Effector memory CD8-positive, alpha-beta T cell (primary cell): ENCODE measurements around the gene ZNF677.
A peak's percentile ranks its signal among the peaks of the same experiment; 100 is the strongest.
"Not testable (repeated sequence)": the region's sequence is repeated elsewhere in the genome, so short reads cannot be mapped to it uniquely, and the experiment has no call there.

Source experiments
- ATAC-seq: fragments of 150-1000 bp; cut with Tn5 transposase; replicated peaks from 2 replicates; pipeline ENCODE4 v1.10.0; 2021; ENCODE audit warnings: mild to moderate bottlenecking, moderate library complexity
- DNase-seq, 3 experiments: peaks; one replicate each; pipeline ENCODE4 v3.0.0; 2021
- H3K27ac Mint-ChIP-seq, 2 donors: one replicate each; pipeline ENCODE4 v1.8.0; 2022; ENCODE audit warnings: mild to moderate bottlenecking in 2 of 2, mixed read lengths in 2 of 2, moderate library complexity in 2 of 2
- H3K27me3 Mint-ChIP-seq, 2 donors: one replicate each; pipeline ENCODE4 v1.8.0; 2022; ENCODE audit warnings: mixed read lengths in 2 of 2
- H3K36me3 Mint-ChIP-seq: one replicate; pipeline ENCODE4 v1.8.0; 2022; ENCODE audit warnings: mild to moderate bottlenecking, moderate library complexity, mixed read lengths; ENCODE audit not compliant: insufficient read depth
- H3K4me1 Mint-ChIP-seq, 2 donors: one replicate each; pipeline ENCODE4 v1.8.0; 2022; ENCODE audit warnings: low read depth in 2 of 2, mixed read lengths in 2 of 2
- H3K4me3 Mint-ChIP-seq, 2 donors: one replicate each; pipeline ENCODE4 v1.8.0; 2022; ENCODE audit warnings: mild to moderate bottlenecking in 2 of 2, mixed read lengths in 2 of 2, moderate library complexity in 2 of 2
- H3K9me3 Mint-ChIP-seq, 2 donors: one replicate each; pipeline ENCODE4 v1.8.0; 2022; ENCODE audit warnings: mixed read lengths in 2 of 2

ZNF677 gene

GRCh38 chr19:53237114-53237777 lies 17.4 kb downstream of the ZNF677 start:
- Mint-ChIP-seq H3K4me3 (no peak overlapping the region), H3K36me3 (peaks cover 9% of the 10 kb centered on the region), H3K9me3 (peaks cover 17 to 54% of the 10 kb centered on the region in 2 donors), H3K27ac (no peak overlapping the region), H3K27me3 (no peaks in the 10 kb centered on the region), H3K4me1 (no peaks in the 10 kb centered on the region)
- ATAC-seq, result no peak
- DNase-seq, result no peak

- no peaks in the 10 kb centered on the region for H3K27me3 Mint-ChIP-seq
- no peak overlapping the region for H3K4me3 Mint-ChIP-seq
- ATAC-seq (no peak), DNase-seq (no peak)
- no peak overlapping the region for H3K27ac Mint-ChIP-seq
- H3K9me3 Mint-ChIP-seq, result peaks cover 13 to 28% of the 10 kb centered on the region in 2 donors
- no peaks in the 10 kb centered on the region for H3K36me3 Mint-ChIP-seq
- H3K4me1 Mint-ChIP-seq, result no peaks in the 10 kb centered on the region
Observed at GRCh38 chr19:53224606-53225005, 30.1 kb downstream of the ZNF677 start.

DNA sequence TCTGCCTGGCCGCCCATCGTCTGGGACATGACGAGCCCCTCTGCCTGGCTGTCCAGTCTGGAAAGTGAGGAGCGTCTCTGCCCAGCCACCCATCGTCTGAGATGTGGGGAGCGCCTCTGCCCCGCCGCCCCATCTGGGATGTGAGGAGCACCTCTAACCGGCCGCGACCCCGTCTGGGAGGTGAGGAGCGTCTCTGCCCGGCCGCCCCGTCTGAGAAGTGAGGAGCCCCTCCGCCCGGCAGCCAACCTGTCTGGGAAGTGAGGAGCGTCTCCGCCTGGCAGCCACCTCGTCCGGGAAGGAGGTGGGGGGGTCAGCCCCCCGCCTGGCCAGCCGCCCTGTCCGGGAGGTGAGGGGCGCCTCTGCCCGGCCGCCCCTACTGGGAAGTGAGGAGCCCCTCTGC lies 32.0 kb downstream of the ZNF677 start:
- H3K4me3 Mint-ChIP-seq, H3K36me3 Mint-ChIP-seq: not testable (repeated sequence)

DNA sequence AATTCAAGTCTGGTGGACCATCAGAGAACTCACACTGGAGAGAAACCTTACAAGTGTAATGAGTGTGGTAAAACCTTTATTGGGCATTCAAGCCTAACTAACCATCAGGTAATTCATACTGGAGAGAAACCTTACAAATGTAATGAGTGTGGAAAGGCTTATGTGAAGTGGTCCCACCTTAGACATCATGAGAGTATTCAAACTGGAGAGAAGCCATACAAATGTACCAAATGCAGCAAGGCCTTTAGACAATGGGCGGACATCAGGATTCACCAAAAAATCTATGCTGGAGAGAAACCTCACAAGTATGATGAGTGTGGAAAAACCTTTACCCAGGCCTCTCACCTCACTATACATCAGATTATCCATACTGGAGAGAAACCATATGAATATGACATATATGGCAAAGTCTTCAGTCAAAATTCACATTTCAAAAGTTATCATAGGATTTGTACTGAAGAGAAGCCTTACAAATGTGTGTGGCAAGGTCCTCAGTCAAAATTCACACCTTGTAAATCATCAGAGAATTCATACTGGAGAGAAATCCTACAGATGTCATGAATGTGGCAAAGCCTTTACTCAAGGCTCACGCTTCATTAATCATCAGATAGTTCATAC lies 41.9 kb downstream of the ZNF677 start:
- peaks cover 23% of the 10 kb centered on the region for H3K36me3 Mint-ChIP-seq
- H3K4me1 Mint-ChIP-seq, result no peaks in the 10 kb centered on the region
- peaks cover 8 to 27% of the 10 kb centered on the region in 2 donors for H3K9me3 Mint-ChIP-seq
- H3K27me3 Mint-ChIP-seq, result no peaks in the 10 kb centered on the region
- H3K27ac Mint-ChIP-seq, result no peak overlapping the region
- H3K4me3 Mint-ChIP-seq, result no peak overlapping the region
- ATAC-seq, result no peak
- DNase-seq, result no peak

More for the DNA sequence above, 32.0 kb downstream of the ZNF677 start:
- H3K27ac Mint-ChIP-seq, DNase-seq, ATAC-seq, H3K27me3 Mint-ChIP-seq, H3K4me1 Mint-ChIP-seq: not testable (repeated sequence)
- peaks cover 12 to 27% of the 10 kb centered on the region in 2 donors for H3K9me3 Mint-ChIP-seq

DNA sequence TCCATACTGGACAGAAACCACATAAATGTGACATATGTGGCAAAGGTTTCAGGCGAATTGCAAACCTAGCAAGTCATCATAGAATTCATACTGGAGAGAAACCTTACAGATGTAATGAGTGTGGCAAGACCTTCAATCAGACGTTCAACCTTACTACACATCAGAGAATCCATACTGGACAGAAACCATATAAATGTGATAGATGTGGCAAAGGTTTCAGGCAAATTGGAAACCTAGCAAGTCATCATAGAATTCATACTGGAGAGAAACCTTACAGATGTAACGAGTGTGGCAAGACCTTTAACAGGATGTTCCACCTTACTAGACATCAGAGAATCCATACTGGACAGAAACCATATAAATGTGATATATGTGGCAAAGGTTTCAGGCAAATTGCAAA lies 43.1 kb downstream of the ZNF677 start:
- not testable (repeated sequence) for DNase-seq, ATAC-seq, H3K27me3 Mint-ChIP-seq, H3K27ac Mint-ChIP-seq, H3K4me1 Mint-ChIP-seq, H3K4me3 Mint-ChIP-seq
- Mint-ChIP-seq H3K36me3 (peaks cover 30% of the 10 kb centered on the region), H3K9me3 (peaks cover 11 to 33% of the 10 kb centered on the region in 2 donors)

- DNase-seq (peak; percentile 82 to 95 (median 90)), ATAC-seq (peak; percentile 78)
- H3K27ac Mint-ChIP-seq, result peak overlapping the region; percentile 97 to 99
- peaks cover 3 to 9% of the 10 kb centered on the region in 2 donors for H3K9me3 Mint-ChIP-seq
- peaks cover 24 to 27% of the 10 kb centered on the region in 2 donors for H3K4me1 Mint-ChIP-seq
- peaks cover 35% of the 10 kb centered on the region for H3K36me3 Mint-ChIP-seq
- H3K4me3 Mint-ChIP-seq, result peak overlapping the region; percentile 96 to 98
- no peaks in the 10 kb centered on the region for H3K27me3 Mint-ChIP-seq
Observed at GRCh38 chr19:53196777-53197396, 57.8 kb downstream of the ZNF677 start.

GRCh38 chr19:53195265-53195903 lies 59.3 kb downstream of the ZNF677 start:
- ATAC-seq (peak; percentile 43), DNase-seq (peak; percentile 64 to 75 (median 68))
- Mint-ChIP-seq H3K27ac (no peak overlapping the region), H3K4me3 (peak overlapping the region in 1 of 2 donors; percentile 98), H3K4me1 (peaks cover 24 to 26% of the 10 kb centered on the region in 2 donors), H3K36me3 (peaks cover 25% of the 10 kb centered on the region), H3K9me3 (peaks cover 0 to 2% of the 10 kb centered on the region in 2 donors), H3K27me3 (no peaks in the 10 kb centered on the region)

DNA sequence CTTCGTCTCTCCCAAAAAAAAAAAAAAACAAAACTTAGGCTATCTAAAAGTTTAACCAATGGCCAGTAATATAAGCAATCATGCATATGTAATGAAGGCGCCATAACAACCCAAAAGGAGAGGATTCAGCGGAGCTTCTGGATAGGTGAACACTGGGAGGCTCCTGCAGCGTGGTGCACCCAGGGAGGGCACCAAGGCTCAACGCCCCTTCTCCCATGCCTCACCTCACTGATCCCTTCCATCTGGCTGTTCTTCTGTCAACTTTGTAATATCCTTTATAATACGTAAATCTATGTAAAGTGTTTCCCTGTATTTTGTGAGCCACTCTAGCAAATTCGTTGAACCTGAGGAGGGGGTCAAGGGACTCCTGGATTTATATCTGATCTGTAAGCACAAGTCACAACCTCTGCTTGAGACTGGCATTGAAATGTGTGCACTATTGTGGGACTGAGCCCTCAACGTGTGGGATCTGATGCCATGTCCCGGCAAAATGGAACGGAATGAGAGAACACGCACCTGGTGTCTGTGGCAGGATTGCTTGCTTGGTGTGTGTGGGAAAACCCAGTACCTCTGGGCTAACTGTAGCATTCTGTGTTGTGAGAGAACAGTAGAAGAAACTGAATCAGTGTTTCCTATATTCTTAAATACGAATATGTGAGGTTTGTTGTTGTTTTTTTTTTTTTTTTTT lies 61.0 kb downstream of the ZNF677 start:
- ATAC-seq (no peak), DNase-seq (no peak)
- Mint-ChIP-seq H3K27me3 (no peaks in the 10 kb centered on the region), H3K27ac (peak overlapping the region; percentile 87 to 94), H3K9me3 (peaks cover 0 to 6% of the 10 kb centered on the region in 2 donors), H3K4me3 (peak overlapping the region; percentile 88 to 95), H3K4me1 (peaks cover 24 to 26% of the 10 kb centered on the region in 2 donors), H3K36me3 (peaks cover 18% of the 10 kb centered on the region)

GRCh38 chr19:53192771-53193534 lies 61.7 kb downstream of the ZNF677 start, which contains the start of gene ZNF665:
TSS of gene ZNF665 (minus strand) at chr19:53193358. CDS start at chr19:53182898, 10,460 bp downstream.
- H3K4me3 Mint-ChIP-seq, result peak within 1 kb of the TSS; percentile 88 to 95
- ATAC-seq (peak; percentile 67), DNase-seq (peak; percentile 67 to 77 (median 72))
- H3K9me3 Mint-ChIP-seq, result peaks cover 0 to 7% of the 10 kb centered on the region in 2 donors
- H3K27ac Mint-ChIP-seq, result peak within 1 kb of the TSS; percentile 87 to 94
- H3K27me3 Mint-ChIP-seq, result no peaks in the 10 kb centered on the region
- H3K4me1 Mint-ChIP-seq, result peaks cover 24 to 26% of the 10 kb centered on the region in 2 donors
- H3K36me3 Mint-ChIP-seq, result peaks cover 18% of the 10 kb centered on the region

- Mint-ChIP-seq H3K27me3 (no peaks in the 10 kb centered on the region), H3K4me3 (no peak overlapping the region), H3K27ac (no peak overlapping the region), H3K4me1 (peaks cover 16 to 19% of the 10 kb centered on the region in 2 donors), H3K36me3 (peaks cover 5% of the 10 kb centered on the region), H3K9me3 (peaks cover 0 to 7% of the 10 kb centered on the region in 2 donors)
- ATAC-seq (no peak), DNase-seq (no peak)
Observed at GRCh38 chr19:53190253-53190652, 64.4 kb downstream of the ZNF677 start.

- H3K27me3 Mint-ChIP-seq, H3K4me3 Mint-ChIP-seq, ATAC-seq, DNase-seq, H3K9me3 Mint-ChIP-seq, H3K27ac Mint-ChIP-seq, H3K36me3 Mint-ChIP-seq: not testable (repeated sequence)
- peaks cover 13 to 17% of the 10 kb centered on the region in 2 donors for H3K4me1 Mint-ChIP-seq
Observed at GRCh38 chr19:53189691-53190198, 64.9 kb downstream of the ZNF677 start.
